PFSK-1 (cell line): ENCODE data around the gene MARCHF2.

Experiments used
- POLR2AphosphoS5 ChIP-seq: IDR thresholded peaks from 2 replicates; pipeline ENCODE4 v1.6.1; 2012; ENCODE audit warnings: low read depth, mild to moderate bottlenecking, control low read depth, low read length, moderate library complexity
- REST ChIP-seq, 2 experiments: IDR thresholded peaks; 2 replicates each; pipeline versions ENCODE4 v1.6.1 to v1.8.0; 2011 to 2012; ENCODE audit warnings: low read depth in 2 of 2, low read length in 2 of 2, control low read depth in 1 of 2, inconsistent platforms in 1 of 2, mild to moderate bottlenecking in 1 of 2, moderate library complexity in 1 of 2; ENCODE audit not compliant: insufficient read depth in 1 of 2

- TF ChIP-seq REST (IDR thresholded peaks at IDR 0.05; ENCODE audit: insufficient read depth in 1 of 2, low read depth in 2 of 2, low read length in 2 of 2) (no peak), POLR2AphosphoS5 (no peak)
Observed at GRCh38 chr19:8484331-8484894, 71.3 kb downstream of the MARCHF2 start.
